ENCODE data around the gene SLC27A2. TPM values are rescaled to one million over a fixed set of nuclear protein-coding genes. Genes with fewer than 3 reads are reported as not detected.
A peak's percentile ranks its signal among the peaks of the same experiment; 100 is the strongest.
"Not testable (repeated sequence)": the region's sequence is repeated elsewhere in the genome, so short reads cannot be mapped to it uniquely, and the experiment has no call there.

The SLC27A2 gene
- total RNA-seq (ENCODE audit: low replicate concordance), result 2.1 and 3.8 TPM in 2 replicates

DNA sequence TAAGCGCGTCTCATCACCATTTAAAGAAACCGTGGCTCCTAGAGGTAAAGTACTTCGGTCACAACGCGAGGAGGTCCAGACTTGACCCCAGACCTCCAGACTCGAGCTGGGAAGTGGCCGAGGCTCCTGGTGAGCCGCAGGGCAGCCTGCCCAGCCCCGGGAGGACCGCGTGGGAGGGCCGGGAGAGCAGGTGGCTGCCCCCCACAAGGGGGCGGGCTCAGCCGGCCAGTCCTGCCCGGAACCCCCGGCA lies at the start of gene SLC27A2:
Gene SLC27A2 (plus strand): TSS at position 228 of the 250 bp plus-strand sequence. CDS start 232 bp downstream, outside the sequence.
- no peak within 1 kb of the TSS for H3K27ac Mint-ChIP-seq
- H3K4me3 ChIP-seq, result peak within 1 kb of the TSS; percentile 69
- H3K4me1 ChIP-seq, result peaks cover 12% of the 10 kb centered on the region
- H3K36me3 Mint-ChIP-seq, result no peaks in the 10 kb centered on the region
- peak within 1 kb of the TSS; percentile 88 for H3K4me3 Mint-ChIP-seq
- H3K27ac ChIP-seq, result no peak within 1 kb of the TSS
- peak; percentile 76 for DNase-seq (ENCODE audit: low spot score)
- peak within 1 kb of the TSS; percentile 92 for H2AFZ ChIP-seq (replicated peaks)
- H3K9me3 ChIP-seq (ENCODE audit: low read depth), result no peaks in the 10 kb centered on the region
- no peak for TF ChIP-seq EZH2 (IDR thresholded peaks at IDR 0.05)
- TF ChIP-seq, protein P1, sequence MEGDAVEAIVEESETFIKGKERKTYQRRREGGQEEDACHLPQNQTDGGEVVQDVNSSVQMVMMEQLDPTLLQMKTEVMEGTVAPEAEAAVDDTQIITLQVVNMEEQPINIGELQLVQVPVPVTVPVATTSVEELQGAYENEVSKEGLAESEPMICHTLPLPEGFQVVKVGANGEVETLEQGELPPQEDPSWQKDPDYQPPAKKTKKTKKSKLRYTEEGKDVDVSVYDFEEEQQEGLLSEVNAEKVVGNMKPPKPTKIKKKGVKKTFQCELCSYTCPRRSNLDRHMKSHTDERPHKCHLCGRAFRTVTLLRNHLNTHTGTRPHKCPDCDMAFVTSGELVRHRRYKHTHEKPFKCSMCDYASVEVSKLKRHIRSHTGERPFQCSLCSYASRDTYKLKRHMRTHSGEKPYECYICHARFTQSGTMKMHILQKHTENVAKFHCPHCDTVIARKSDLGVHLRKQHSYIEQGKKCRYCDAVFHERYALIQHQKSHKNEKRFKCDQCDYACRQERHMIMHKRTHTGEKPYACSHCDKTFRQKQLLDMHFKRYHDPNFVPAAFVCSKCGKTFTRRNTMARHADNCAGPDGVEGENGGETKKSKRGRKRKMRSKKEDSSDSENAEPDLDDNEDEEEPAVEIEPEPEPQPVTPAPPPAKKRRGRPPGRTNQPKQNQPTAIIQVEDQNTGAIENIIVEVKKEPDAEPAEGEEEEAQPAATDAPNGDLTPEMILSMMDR (IDR thresholded peaks at IDR 0.05), result peak; percentile 58
- TF ChIP-seq EZH2phosphoT487 (IDR thresholded peaks at IDR 0.05), result peak; percentile 33
- peaks cover 60% of the 10 kb centered on the region for H3K27me3 ChIP-seq
- H3K79me2 ChIP-seq (ENCODE audit: low read depth), result no peaks in the 10 kb centered on the region
- no peaks in the 10 kb centered on the region for H4K20me1 ChIP-seq (ENCODE audit: low read depth)
- peaks cover 31% of the 10 kb centered on the region for H3K27me3 Mint-ChIP-seq (ENCODE audit: insufficient read depth, low read depth)
- no peaks in the 10 kb centered on the region for H3K36me3 ChIP-seq
- peaks cover 10% of the 10 kb centered on the region for H3F3A ChIP-seq (ENCODE audit: low read depth)
- peak within 1 kb of the TSS; percentile 79 for H3K4me2 ChIP-seq
- peaks cover 12% of the 10 kb centered on the region for H3K4me1 Mint-ChIP-seq
- no peak within 1 kb of the TSS for H3K9ac ChIP-seq
- no peaks in the 10 kb centered on the region for H3K9me3 Mint-ChIP-seq

DNA sequence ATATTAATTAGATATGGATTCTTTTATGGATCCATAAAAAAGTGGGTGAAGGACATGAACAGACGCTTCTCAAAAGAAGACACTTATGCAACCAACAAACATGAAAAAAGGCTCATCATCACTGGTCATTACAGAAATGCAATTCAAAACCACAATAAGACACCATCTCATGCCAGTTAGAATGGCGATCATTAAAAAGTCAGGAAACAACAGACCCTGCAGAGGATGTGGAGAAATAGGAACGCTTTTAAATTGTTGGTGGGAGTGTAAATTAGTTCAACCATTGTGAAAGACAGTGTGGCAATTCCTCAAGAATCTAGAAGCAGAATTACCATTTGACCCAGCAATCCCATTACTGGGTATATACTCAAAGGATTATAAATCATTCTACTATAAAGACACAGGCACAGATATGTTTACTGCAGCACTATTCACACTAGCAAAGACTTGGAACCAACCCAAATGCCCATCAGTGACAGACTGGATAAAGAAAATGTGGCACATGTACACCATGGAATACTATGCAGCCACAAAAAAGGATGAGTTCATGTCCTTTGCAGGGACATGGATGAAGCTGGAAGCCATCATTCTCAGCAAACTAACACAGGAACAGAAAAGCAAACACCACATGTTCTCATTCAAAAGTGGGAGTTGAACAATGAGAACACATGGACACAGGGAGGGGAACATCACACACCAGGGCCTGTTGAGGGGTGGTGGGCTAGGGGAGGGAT lies 49.6 kb upstream of the SLC27A2 start:
- not testable (repeated sequence) for H3K4me3 ChIP-seq; DNase-seq (ENCODE audit: low spot score); H3K4me1 ChIP-seq; H3F3A ChIP-seq (ENCODE audit: low read depth); H3K9me3 Mint-ChIP-seq; H3K36me3 ChIP-seq; H3K27ac ChIP-seq; H3K27ac Mint-ChIP-seq; H2AFZ ChIP-seq (replicated peaks); H3K4me2 ChIP-seq; H4K20me1 ChIP-seq (ENCODE audit: low read depth); H3K27me3 ChIP-seq; H3K9me3 ChIP-seq (ENCODE audit: low read depth); H3K36me3 Mint-ChIP-seq; H3K4me1 Mint-ChIP-seq; H3K27me3 Mint-ChIP-seq (ENCODE audit: insufficient read depth, low read depth); H3K79me2 ChIP-seq (ENCODE audit: low read depth); H3K9ac ChIP-seq
- H3K4me3 Mint-ChIP-seq, result peak overlapping the region; percentile 27

DNA sequence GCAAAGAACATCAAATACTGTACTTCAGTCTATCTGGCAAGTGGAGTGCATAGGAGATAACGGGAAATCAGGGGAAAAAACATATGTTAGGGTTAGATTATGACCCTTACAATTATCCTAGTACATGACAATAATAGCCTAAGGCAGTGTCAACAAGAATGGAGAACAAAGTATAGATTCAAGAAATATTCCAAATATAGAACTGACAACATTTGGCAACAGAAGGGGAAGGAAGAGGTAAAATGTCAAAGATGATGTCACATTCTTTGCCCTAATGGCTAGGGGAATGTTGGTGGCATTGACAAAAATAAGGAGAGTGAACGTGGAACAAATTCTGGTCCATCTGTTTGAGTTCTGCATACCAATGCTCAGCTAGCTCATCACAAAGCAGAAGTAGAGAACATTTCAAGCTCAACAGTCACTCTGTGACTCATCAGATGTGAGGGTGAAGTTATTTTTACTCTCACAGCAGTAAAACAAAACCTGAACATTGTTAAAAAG lies 47.4 kb upstream of the SLC27A2 start:
- H3K27me3 ChIP-seq, result no peaks in the 10 kb centered on the region
- no peak overlapping the region for H3K4me3 ChIP-seq
- H3K79me2 ChIP-seq (ENCODE audit: low read depth), result no peaks in the 10 kb centered on the region
- no peak overlapping the region for H3K27ac ChIP-seq
- no peaks in the 10 kb centered on the region for H3F3A ChIP-seq (ENCODE audit: low read depth)
- H3K4me1 ChIP-seq, result no peaks in the 10 kb centered on the region
- no peaks in the 10 kb centered on the region for H4K20me1 ChIP-seq (ENCODE audit: low read depth)
- H2AFZ ChIP-seq (replicated peaks), result no peak overlapping the region
- no peaks in the 10 kb centered on the region for H3K36me3 Mint-ChIP-seq
- DNase-seq (ENCODE audit: low spot score), result no peak
- no peak overlapping the region for H3K27ac Mint-ChIP-seq
- H3K9me3 Mint-ChIP-seq, result no peaks in the 10 kb centered on the region
- H3K4me3 Mint-ChIP-seq, result no peak overlapping the region
- peaks cover 2% of the 10 kb centered on the region for H3K27me3 Mint-ChIP-seq (ENCODE audit: insufficient read depth, low read depth)
- peaks cover under 1% of the 10 kb centered on the region for H3K4me1 Mint-ChIP-seq
- no peaks in the 10 kb centered on the region for H3K36me3 ChIP-seq
- no peak for TF ChIP-seq EZH2 (IDR thresholded peaks at IDR 0.05)
- TF ChIP-seq EZH2phosphoT487 (IDR thresholded peaks at IDR 0.05), result no peak
- TF ChIP-seq, protein P1 (IDR thresholded peaks at IDR 0.05), result no peak
- H3K9me3 ChIP-seq (ENCODE audit: low read depth), result no peaks in the 10 kb centered on the region
- no peak overlapping the region for H3K9ac ChIP-seq
- no peak overlapping the region for H3K4me2 ChIP-seq

DNA sequence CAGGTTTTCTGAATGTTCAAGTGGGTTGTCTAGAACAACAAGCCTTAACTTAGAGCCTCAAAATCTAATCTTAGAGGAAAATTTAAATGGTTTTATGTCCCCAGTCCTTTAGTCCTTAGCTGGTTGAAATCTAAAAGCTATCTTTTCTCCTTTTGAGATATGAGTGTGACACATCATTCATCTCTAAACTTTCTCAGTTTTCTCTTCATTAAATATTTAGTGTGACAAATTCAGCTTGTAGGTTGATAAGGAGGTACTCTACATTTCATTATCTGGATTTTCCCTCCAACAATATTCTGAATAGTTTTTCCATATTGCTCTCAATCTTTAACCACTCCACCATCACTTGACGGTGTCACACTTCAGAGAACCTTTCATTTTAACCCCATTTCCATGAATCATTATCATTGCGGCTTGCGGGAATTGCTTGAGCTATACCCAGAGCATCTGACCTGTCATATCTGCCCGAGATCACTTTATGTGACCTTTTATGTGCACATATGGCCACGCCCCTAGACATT lies 46.9 kb upstream of the SLC27A2 start:
- Histone ChIP-seq H3K27ac (no peak overlapping the region), H3K27me3 (no peaks in the 10 kb centered on the region), H2AFZ (replicated peaks) (no peak overlapping the region), H3K4me3 (no peak overlapping the region), H3K9me3 (ENCODE audit: low read depth) (no peaks in the 10 kb centered on the region), H4K20me1 (ENCODE audit: low read depth) (no peaks in the 10 kb centered on the region), H3K4me2 (no peak overlapping the region), H3K79me2 (ENCODE audit: low read depth) (no peaks in the 10 kb centered on the region), H3K9ac (no peak overlapping the region), H3F3A (ENCODE audit: low read depth) (no peaks in the 10 kb centered on the region), H3K36me3 (no peaks in the 10 kb centered on the region), H3K4me1 (no peaks in the 10 kb centered on the region)
- TF ChIP-seq EZH2 (IDR thresholded peaks at IDR 0.05), result no peak
- peaks cover 2% of the 10 kb centered on the region for H3K27me3 Mint-ChIP-seq (ENCODE audit: insufficient read depth, low read depth)
- no peaks in the 10 kb centered on the region for H3K36me3 Mint-ChIP-seq
- H3K27ac Mint-ChIP-seq, result no peak overlapping the region
- no peaks in the 10 kb centered on the region for H3K9me3 Mint-ChIP-seq
- no peak overlapping the region for H3K4me3 Mint-ChIP-seq
- DNase-seq (ENCODE audit: low spot score), result no peak
- H3K4me1 Mint-ChIP-seq, result peaks cover 3% of the 10 kb centered on the region

All from neural progenitor cell (in vitro differentiated cells).